ENCODE data around the gene TRABD2A. TPM values are rescaled to one million over a fixed set of nuclear protein-coding genes. Genes with fewer than 3 reads are reported as not detected.
"Not testable (repeated sequence)": the region's sequence is repeated elsewhere in the genome, so short reads cannot be mapped to it uniquely, and the experiment has no call there.

The TRABD2A gene
- total RNA-seq, 2 experiments from 2014 or later: 166 to 170 TPM

DNA sequence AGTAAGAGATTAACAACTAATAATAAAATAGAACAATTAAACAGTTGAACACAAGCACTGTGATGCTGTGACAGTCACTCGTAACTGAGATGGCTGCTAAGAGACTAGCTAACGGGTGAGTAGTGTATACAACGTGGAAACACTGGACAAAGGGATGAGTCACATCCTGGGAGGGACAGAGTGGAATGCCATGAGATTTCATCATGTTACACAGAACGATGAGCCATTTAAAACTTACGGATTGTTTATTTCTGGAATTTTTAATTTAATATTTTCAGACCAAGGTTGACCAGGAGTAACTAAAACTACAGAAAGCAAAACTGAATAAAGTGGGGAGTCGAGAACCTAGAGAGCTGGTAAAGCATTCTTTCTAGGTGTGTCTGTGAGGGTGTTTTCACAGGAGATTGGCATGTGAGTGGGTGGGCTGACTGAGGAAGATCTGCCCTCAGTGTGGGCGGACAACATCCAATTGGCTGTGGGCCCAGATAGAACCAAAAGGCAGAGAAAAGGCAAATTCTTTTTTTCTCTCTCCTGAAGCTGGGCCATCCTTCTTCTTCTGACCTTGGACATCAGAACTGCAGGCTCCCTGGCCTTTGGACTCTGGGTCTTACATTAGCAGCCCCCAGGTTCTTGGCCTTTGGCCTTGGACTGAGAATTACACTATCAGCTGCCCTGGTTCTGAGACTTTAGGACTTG is 39.1 kb upstream of the TRABD2A start:
- H3K4me1 ChIP-seq (ENCODE audit: insufficient read depth, low read length): peaks cover 40% of the 10 kb centered on the region
- H3K9me3 ChIP-seq (ENCODE audit: control insufficient read depth in 1 of 2, insufficient read depth in 1 of 2, low read length in 2 of 2): no peaks in the 10 kb centered on the region
- ChIA-PET POLR2A (interaction anchor here (0.9 to 6.5 kb wide), 8 partner anchors 9 to 78 kb away, joined by 3 to 86 read pairs (median 3); partner anchors contain the start of genes TMSB10 and TRABD2A), CTCF (interaction anchor here (0.8 to 1.4 kb wide), 3 partner anchors 55 to 98 kb away, joined by 3 to 4 read pairs (median 3); no protein-coding TSS in a partner anchor)
- intact Hi-C loops (cut with DNase I, micrococcal nuclease): no loop called here
- no peaks in the 10 kb centered on the region for H3K36me3 Mint-ChIP-seq (ENCODE audit: low read depth)
- peak overlapping the region; percentile 81 for H3K27ac Mint-ChIP-seq
- DNase-seq: peak in 4 of 14 experiments; percentile 37 to 60 (median 52)
- no peaks in the 10 kb centered on the region for H3K27me3 ChIP-seq (ENCODE audit: control insufficient read depth in 1 of 2, insufficient read depth in 2 of 2, low read length in 2 of 2)
- peaks cover 43% of the 10 kb centered on the region for H3K4me1 Mint-ChIP-seq (ENCODE audit: low read depth)
- H3K9me3 Mint-ChIP-seq: no peaks in the 10 kb centered on the region
- no peaks in the 10 kb centered on the region for H3K36me3 ChIP-seq (ENCODE audit: insufficient read depth, low read length)
- ATAC-seq (ENCODE audit: poor library complexity): peak; percentile 63
- no peak overlapping the region for H3K4me3 ChIP-seq (ENCODE audit: low read length)
- H3K4me3 Mint-ChIP-seq: peak overlapping the region; percentile 23
- TF ChIP-seq CTCF (IDR thresholded peaks at IDR 0.05): no peak
- H3K27me3 Mint-ChIP-seq: no peaks in the 10 kb centered on the region
- H3K27ac ChIP-seq (ENCODE audit: low read depth in 1 of 2, low read length in 2 of 2): peak overlapping the region; percentile 54 to 61

- peaks cover 24% of the 10 kb centered on the region for H3K4me1 ChIP-seq (ENCODE audit: insufficient read depth, low read length)
- H3K27ac ChIP-seq (ENCODE audit: low read depth in 1 of 2, low read length in 2 of 2): peak overlapping the region in 1 of 2 donors; percentile 17
- ChIA-PET POLR2A (interaction anchor here (6.5 kb wide), 1 partner anchor 12 kb away, joined by 86 read pairs; the partner anchor contains the start of gene TMSB10), CTCF (interaction anchor here (0.6 to 0.9 kb wide), 2 partner anchors 13 to 64 kb away, joined by 3 read pairs; partner anchors contain the start of gene TMSB10)
- no peak for TF ChIP-seq CTCF (IDR thresholded peaks at IDR 0.05)
- H3K4me1 Mint-ChIP-seq (ENCODE audit: low read depth): peaks cover 32% of the 10 kb centered on the region
- intact Hi-C loops (cut with DNase I, micrococcal nuclease): no loop called here
- H3K27me3 ChIP-seq (ENCODE audit: control insufficient read depth in 1 of 2, insufficient read depth in 2 of 2, low read length in 2 of 2): no peaks in the 10 kb centered on the region
- no peak overlapping the region for H3K4me3 ChIP-seq (ENCODE audit: low read length)
- H3K36me3 Mint-ChIP-seq (ENCODE audit: low read depth): no peaks in the 10 kb centered on the region
- no peaks in the 10 kb centered on the region for H3K36me3 ChIP-seq (ENCODE audit: insufficient read depth, low read length)
- H3K4me3 Mint-ChIP-seq: no peak overlapping the region
- no peaks in the 10 kb centered on the region for H3K27me3 Mint-ChIP-seq
- H3K9me3 ChIP-seq (ENCODE audit: control insufficient read depth in 1 of 2, insufficient read depth in 1 of 2, low read length in 2 of 2): no peaks in the 10 kb centered on the region
- DNase-seq (no peak), ATAC-seq (ENCODE audit: poor library complexity) (no peak)
- H3K9me3 Mint-ChIP-seq: no peaks in the 10 kb centered on the region
- H3K27ac Mint-ChIP-seq: peak overlapping the region; percentile 81
Measured at GRCh38 chr2:84918430-84918829, 37.5 kb upstream of the TRABD2A start.

GRCh38 chr2:84917821-84918220 is 36.9 kb upstream of the TRABD2A start:
- peaks cover 24% of the 10 kb centered on the region for H3K4me1 ChIP-seq (ENCODE audit: insufficient read depth, low read length)
- H3K36me3 Mint-ChIP-seq (ENCODE audit: low read depth); H3K27me3 ChIP-seq (ENCODE audit: control insufficient read depth in 1 of 2, insufficient read depth in 2 of 2, low read length in 2 of 2); H3K36me3 ChIP-seq (ENCODE audit: insufficient read depth, low read length); DNase-seq; H3K27ac ChIP-seq (ENCODE audit: low read depth in 1 of 2, low read length in 2 of 2); H3K9me3 ChIP-seq (ENCODE audit: control insufficient read depth in 1 of 2, insufficient read depth in 1 of 2, low read length in 2 of 2); intact Hi-C loops (cut with DNase I, micrococcal nuclease); H3K9me3 Mint-ChIP-seq; H3K4me3 ChIP-seq (ENCODE audit: low read length); ATAC-seq (ENCODE audit: poor library complexity); H3K27me3 Mint-ChIP-seq; H3K4me3 Mint-ChIP-seq: not testable (repeated sequence)
- ChIA-PET POLR2A (interaction anchor here (1.4 to 6.5 kb wide), 2 partner anchors 11 kb away, joined by 6 to 86 read pairs; partner anchors contain the start of gene TMSB10), CTCF (interaction anchor here (0.6 to 2.0 kb wide), 4 partner anchors 8 to 64 kb away, joined by 3 to 14 read pairs (median 4); partner anchors contain the start of gene TMSB10)
- Mint-ChIP-seq H3K27ac (peak overlapping the region; percentile 81), H3K4me1 (ENCODE audit: low read depth) (peaks cover 32% of the 10 kb centered on the region)

DNA sequence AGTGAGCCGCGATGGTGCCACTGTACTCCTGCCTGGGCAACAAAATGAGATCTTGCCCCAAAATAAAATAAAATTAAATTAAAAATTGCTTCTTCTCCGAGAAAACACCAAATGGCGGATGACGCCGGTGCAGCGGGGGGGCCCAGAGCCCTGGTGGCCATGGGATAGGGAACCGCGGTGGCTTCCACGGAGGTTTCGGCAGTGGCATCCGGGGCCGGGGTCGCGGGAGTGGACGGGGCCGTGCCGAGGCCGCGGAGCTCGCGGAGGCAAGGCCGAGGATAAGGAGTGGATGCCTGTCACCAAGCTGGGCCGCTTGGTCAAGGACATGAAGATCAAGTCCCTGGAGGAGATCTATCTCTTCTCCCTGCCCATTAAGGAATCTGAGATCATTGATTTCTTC is 34.8 kb upstream of the TRABD2A start:
- H3K4me3 ChIP-seq (ENCODE audit: low read length); H3K27me3 ChIP-seq (ENCODE audit: control insufficient read depth in 1 of 2, insufficient read depth in 2 of 2, low read length in 2 of 2); H3K36me3 Mint-ChIP-seq (ENCODE audit: low read depth); DNase-seq; H3K9me3 ChIP-seq (ENCODE audit: control insufficient read depth in 1 of 2, insufficient read depth in 1 of 2, low read length in 2 of 2); H3K9me3 Mint-ChIP-seq; H3K4me3 Mint-ChIP-seq; POLR2A ChIA-PET; ATAC-seq (ENCODE audit: poor library complexity); H3K27ac Mint-ChIP-seq; H3K36me3 ChIP-seq (ENCODE audit: insufficient read depth, low read length); H3K27ac ChIP-seq (ENCODE audit: low read depth in 1 of 2, low read length in 2 of 2); intact Hi-C loops (cut with DNase I, micrococcal nuclease); H3K27me3 Mint-ChIP-seq: not testable (repeated sequence)
- H3K4me1 Mint-ChIP-seq (ENCODE audit: low read depth): peaks cover 32% of the 10 kb centered on the region
- CTCF ChIA-PET: interaction anchor here (2.0 kb wide), 1 partner anchor 10 kb away, joined by 14 read pairs; no protein-coding TSS in a partner anchor
- H3K4me1 ChIP-seq (ENCODE audit: insufficient read depth, low read length): peaks cover 24% of the 10 kb centered on the region
